GM23248 (cell line): ENCODE results near the gene APOL1.

ENCODE experiments used
- EZH2 ChIP-seq: fragments of 200-600 bp; sonication (generic); IDR thresholded peaks from 2 replicates; pipeline ENCODE4 v1.6.1; 2018; ENCODE audit warnings: antibody characterized with exemption, mild to moderate bottlenecking; ENCODE audit not compliant: insufficient read depth, poor library complexity, severe bottlenecking
- EZH2phosphoT487 ChIP-seq: fragments of 200-600 bp; sonication (generic); IDR thresholded peaks from 2 replicates; pipeline ENCODE4 v1.6.1; 2018; ENCODE audit warnings: antibody characterized with exemption, moderate library complexity, mild to moderate bottlenecking, low read depth; ENCODE audit not compliant: insufficient read depth

- TF ChIP-seq EZH2 (no peak), EZH2phosphoT487 (no peak)
Measured at GRCh38 chr22:36296690-36297089, 43.8 kb downstream of the APOL1 start.
